Activated CD4-positive, alpha-beta T cell treated with anti-CD3 and anti-CD28 coated beads for 48 hours (primary cell): ENCODE results near the gene TUB.

Experiments
- DNase-seq: peaks from one replicate; pipeline ENCODE4 v3.0.0-alpha.2; 2020

Gene TUB

GRCh38 chr11:8069771-8070170 is 11.2 kb upstream of the TUB start:
- no peak for DNase-seq

GRCh38 chr11:8070417-8071115 is 10.4 kb upstream of the TUB start:
- no peak for DNase-seq

GRCh38 chr11:8071616-8072581 is 9.1 kb upstream of the TUB start:
- no peak for DNase-seq

GRCh38 chr11:8075119-8075726 is 5.8 kb upstream of the TUB start:
- no peak for DNase-seq

GRCh38 chr11:8079111-8079675 is 1.8 kb upstream of the TUB start:
- no peak for DNase-seq

- no peak for DNase-seq
Observed at GRCh38 chr11:8080069-8080670, 841 bp upstream of the TUB start.

GRCh38 chr11:8081591-8082250 is 710 bp downstream of the TUB start:
- no peak for DNase-seq

- DNase-seq: no peak
Observed at GRCh38 chr11:8082391-8083087, 1.5 kb downstream of the TUB start.

GRCh38 chr11:8083088-8083395 is 2.0 kb downstream of the TUB start:
- DNase-seq: no peak

GRCh38 chr11:8083871-8084281 is 2.9 kb downstream of the TUB start:
- DNase-seq: no peak

GRCh38 chr11:8084352-8084751 is 3.3 kb downstream of the TUB start:
- no peak for DNase-seq

- no peak for DNase-seq
Observed at GRCh38 chr11:8085011-8085645, 4.1 kb downstream of the TUB start.

- no peak for DNase-seq
Observed at GRCh38 chr11:8086001-8086479, 5.0 kb downstream of the TUB start.

GRCh38 chr11:8086571-8086970 is 5.6 kb downstream of the TUB start:
- no peak for DNase-seq

GRCh38 chr11:8087185-8087584 is 6.2 kb downstream of the TUB start:
- DNase-seq: no peak

- DNase-seq: no peak
Observed at GRCh38 chr11:8087756-8088155, 6.7 kb downstream of the TUB start.

GRCh38 chr11:8089791-8090510 is 8.9 kb downstream of the TUB start:
- DNase-seq: no peak

GRCh38 chr11:8090756-8091155 is 9.7 kb downstream of the TUB start:
- DNase-seq: peak; percentile 58

GRCh38 chr11:8091721-8092120 is 10.7 kb downstream of the TUB start:
- DNase-seq: no peak
